Psoas muscle (tissue), 8 donors: ENCODE results near the gene REL. TPM values are rescaled to one million over a fixed set of nuclear protein-coding genes. Genes with fewer than 3 reads are reported as not detected.

Experiments used
- ATAC-seq, 4 donors: fragments of 200-7000 bp; cut with Tn5 transposase; one replicate each; pipeline ENCODE4 v1.9.1; 2020; ENCODE audit warnings: moderate library complexity in 3 of 4, mild to moderate bottlenecking in 2 of 4
- DNase-seq, 2 donors: peaks; one replicate each; pipeline ENCODE4 v3.0.0-alpha.2; 2020
- H3K27ac ChIP-seq: fragments of 200-600 bp; one replicate; pipeline ENCODE4 v1.8.0; 2022
- H3K27me3 ChIP-seq, 3 donors: fragments of 200-600 bp in 1 of 3; one replicate each; pipeline versions ENCODE4 v1.6.1 to v1.8.0; 2013 to 2022; ENCODE audit warnings: low read length in 2 of 3, mild to moderate bottlenecking in 2 of 3, moderate library complexity in 1 of 3; ENCODE audit not compliant: insufficient read depth in 3 of 3
- H3K36me3 ChIP-seq, 2 donors: fragments of 200-600 bp in 1 of 2; one replicate each; pipeline versions ENCODE4 v1.6.1 to v1.8.0; 2013 to 2022; ENCODE audit warnings: low read depth in 1 of 2, mild to moderate bottlenecking in 1 of 2, moderate library complexity in 1 of 2; ENCODE audit not compliant: insufficient read depth in 1 of 2
- H3K4me1 ChIP-seq: fragments of 200-600 bp; one replicate; pipeline ENCODE4 v1.8.0; 2022
- H3K4me3 ChIP-seq: fragments of 200-600 bp; one replicate; pipeline ENCODE4 v1.8.0; 2022; ENCODE audit warnings: mild to moderate bottlenecking
- H3K9me3 ChIP-seq: fragments of 200-600 bp; one replicate; pipeline ENCODE4 v1.8.0; 2022
- CTCF ChIP-seq: fragments of 200-600 bp; IDR thresholded peaks from one replicate; pipeline ENCODE4 v1.8.0; 2022; ENCODE audit warnings: antibody characterized with exemption
- WGBS, 3 donors: extraction: QIAGEN DNeasy Blood & Tissue Kit; methylation state at CpG; one replicate each; pipeline versions ENCODE4 v1.1.6 to v1.1.7; 2013; 5-methylcytosine and 5-hydroxymethylcytosine counted together
- intact Hi-C, 2 donors: fragments of 100-400 bp; cut with DNase I; formaldehyde crosslinking; loops; one replicate each; pipeline versions ENCODE4 v1.11.0 to v1.14.2; 2022
- polyA plus RNA-seq, 3 donors: library from polyadenylated mRNA; stranded (reverse); fragments of 200-250 nt; gene quantifications; one replicate each; pipeline ENCODE4 v1.2.3, GENCODE V29; 2013
- total RNA-seq, 4 donors: library from RNA; stranded (reverse); fragmentation: NEBNext Ultra II Directional in 2 of 4; extraction: Animal tissue kit (Norgen Biotek cat#: 25700) in 2 of 4; gene quantifications; one replicate each; pipeline versions ENCODE4 v1.2.1 to v1.2.4, GENCODE V29; 2021 to 2023
- donor health status: healthy with polysubstance abuse.
- donor health status: DM: no; HTN: no; CAD: no; lungs with moderate emphysema.
- donor health status: Bipolar disorder and iron deficiency.
- donor health status: healthy.
- donor health status: DM: yes; HTN: yes; CAD: no.
- donor health status: DM: no; HTN: no; CAD: no.
- donor health status: DM: no; HTN: no; CAD: no.
- donor health status: DM: yes; HTN: yes; CAD: no.

Gene REL
- total and polyA plus RNA-seq, 7 donors = 0.49 to 6.9 (median 4.0) TPM

- Histone ChIP-seq H3K27me3 (no peaks in the 10 kb centered on the region), H3K36me3 (peaks cover 0 to 48% of the 10 kb centered on the region in 2 donors), H3K9me3 (no peaks in the 10 kb centered on the region), H3K4me3 (no peak overlapping the region), H3K4me1 (no peaks in the 10 kb centered on the region), H3K27ac (no peak overlapping the region)
- WGBS, 3 donors = 84 to 90% (median 86%) methylated on average over 8 of the region's 8 CpGs
- intact Hi-C loops = no loop called here
- DNase-seq = no peak
- ATAC-seq = no peak
- TF ChIP-seq CTCF = no peak
These were observed 75.8 kb downstream of the REL start for GRCh38 chr2:60957224-60957623.

GRCh38 chr2:60957643-60958042, 76.3 kb downstream of the REL start:
- Histone ChIP-seq H3K27ac (no peak overlapping the region), H3K9me3 (no peaks in the 10 kb centered on the region), H3K4me1 (no peaks in the 10 kb centered on the region), H3K4me3 (no peak overlapping the region), H3K36me3 (peaks cover 0 to 44% of the 10 kb centered on the region in 2 donors), H3K27me3 (no peaks in the 10 kb centered on the region)
- WGBS, 3 donors = 69 to 76% (median 74%) methylated on average over 5 of the region's 5 CpGs
- ATAC-seq (no peak), DNase-seq (no peak)
- no peak for TF ChIP-seq CTCF
- intact Hi-C loops = no loop called here

DNA sequence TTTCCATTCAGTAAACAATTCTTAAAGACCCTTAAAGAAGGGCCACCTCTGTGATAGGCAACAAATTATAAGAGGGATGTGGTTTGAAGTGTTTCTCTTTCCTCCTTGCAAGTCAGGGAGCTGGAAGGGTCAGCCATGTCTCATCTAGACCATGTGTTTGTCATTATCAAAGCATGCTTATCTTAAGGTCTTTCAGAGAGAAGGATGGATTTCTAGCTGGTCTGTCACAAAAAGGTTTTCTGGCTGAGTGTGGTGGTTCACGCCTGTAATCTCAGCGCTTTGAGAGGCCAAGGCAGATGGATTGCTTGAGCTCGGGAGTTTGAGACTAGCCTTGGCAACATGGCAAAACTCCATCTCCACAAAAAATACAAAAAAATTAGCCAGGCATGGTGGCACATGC, 77.0 kb downstream of the REL start:
- Histone ChIP-seq H3K36me3 (peaks cover 0 to 37% of the 10 kb centered on the region in 2 donors), H3K27ac (no peak overlapping the region), H3K27me3 (no peaks in the 10 kb centered on the region), H3K4me3 (no peak overlapping the region), H3K9me3 (no peaks in the 10 kb centered on the region), H3K4me1 (no peaks in the 10 kb centered on the region)
- WGBS, 3 donors = 80 to 85% (median 84%) methylated on average over 3 of the region's 3 CpGs
- ATAC-seq (no peak), DNase-seq (no peak)
- TF ChIP-seq CTCF = no peak
- intact Hi-C loops = no loop called here

- no peak overlapping the region for H3K27ac ChIP-seq
- no peaks in the 10 kb centered on the region for H3K4me1 ChIP-seq
- no peaks in the 10 kb centered on the region for H3K27me3 ChIP-seq
- 72 to 78% (median 72%) methylated on average over 3 of the region's 3 CpGs for WGBS, 3 donors
- intact Hi-C loops = no loop called here
- ATAC-seq (no peak), DNase-seq (no peak)
- TF ChIP-seq CTCF = no peak
- H3K9me3 ChIP-seq = no peaks in the 10 kb centered on the region
- H3K36me3 ChIP-seq = peaks cover 0 to 32% of the 10 kb centered on the region in 2 donors
- H3K4me3 ChIP-seq = no peak overlapping the region
These were observed 77.4 kb downstream of the REL start for GRCh38 chr2:60958800-60959199.

- ATAC-seq (no peak), DNase-seq (no peak)
- TF ChIP-seq CTCF = no peak
- WGBS, 3 donors = 86 to 88% (median 88%) methylated on average over 7 of the region's 7 CpGs
- no peaks in the 10 kb centered on the region for H3K27me3 ChIP-seq
- no peak overlapping the region for H3K27ac ChIP-seq
- H3K36me3 ChIP-seq = peaks cover 0 to 25% of the 10 kb centered on the region in 2 donors
- H3K4me1 ChIP-seq = no peaks in the 10 kb centered on the region
- H3K4me3 ChIP-seq = no peak overlapping the region
- intact Hi-C loops = no loop called here
- H3K9me3 ChIP-seq = no peaks in the 10 kb centered on the region
These were observed 78.1 kb downstream of the REL start for GRCh38 chr2:60959501-60959900.
